Measurements from ENCODE around the gene MPZ.
"Not testable (repeated sequence)": the region's sequence is repeated elsewhere in the genome, so short reads cannot be mapped to it uniquely, and the experiment has no call there.

MPZ gene

GRCh38 chr1:161342177-161342576, 32.4 kb upstream of the MPZ start:
- no peak for DNase-seq (ENCODE audit: low spot score)
- POLR2A ChIA-PET (ENCODE audit: low non-redundant PET) = no interaction called here
- CTCF ChIA-PET = interaction anchor here (0.6 to 1.3 kb wide), 3 partner anchors 44 to 149 kb away, joined by 3 read pairs; no protein-coding TSS in a partner anchor
- no peak for TF ChIP-seq CTCF (conservative IDR thresholded peaks at IDR 0.05; ENCODE audit: low read depth)
- no peak overlapping the region for H3K27ac ChIP-seq

- CTCF ChIA-PET = interaction anchor here (0.7 kb wide), 1 partner anchor 17 kb away, joined by 3 read pairs; no protein-coding TSS in a partner anchor
- DNase-seq (ENCODE audit: low spot score) = no peak
- no peak for TF ChIP-seq CTCF (conservative IDR thresholded peaks at IDR 0.05; ENCODE audit: low read depth)
- POLR2A ChIA-PET (ENCODE audit: low non-redundant PET) = interaction anchor here (0.7 kb wide), 1 partner anchor 8 kb away, joined by 3 read pairs; no protein-coding TSS in a partner anchor
- H3K27ac ChIP-seq = no peak overlapping the region
These were observed 26.0 kb upstream of the MPZ start for GRCh38 chr1:161335796-161336195.

GRCh38 chr1:161333166-161333565, 23.4 kb upstream of the MPZ start:
- no peak for TF ChIP-seq CTCF (conservative IDR thresholded peaks at IDR 0.05; ENCODE audit: low read depth)
- no peak for DNase-seq (ENCODE audit: low spot score)
- ChIA-PET POLR2A (ENCODE audit: low non-redundant PET) (interaction anchor here (0.6 kb wide), 1 partner anchor 11 kb away, joined by 4 read pairs; no protein-coding TSS in a partner anchor), CTCF (no interaction called here)
- no peak overlapping the region for H3K27ac ChIP-seq

GRCh38 chr1:161330346-161330745, 20.6 kb upstream of the MPZ start:
- TF ChIP-seq CTCF (conservative IDR thresholded peaks at IDR 0.05; ENCODE audit: low read depth) = no peak
- ChIA-PET POLR2A (ENCODE audit: low non-redundant PET) (interaction anchor here (0.7 kb wide), 1 partner anchor 17 kb away, joined by 10 read pairs; no protein-coding TSS in a partner anchor), CTCF (no interaction called here)
- no peak for DNase-seq (ENCODE audit: low spot score)
- H3K27ac ChIP-seq = no peak overlapping the region

- H3K27ac ChIP-seq = no peak overlapping the region
- no peak for DNase-seq (ENCODE audit: low spot score)
- ChIA-PET POLR2A (ENCODE audit: low non-redundant PET) (no interaction called here), CTCF (interaction anchor here (0.6 to 0.7 kb wide), 2 partner anchors 602 to 974 kb away, joined by 4 to 5 read pairs; no protein-coding TSS in a partner anchor)
- TF ChIP-seq CTCF (conservative IDR thresholded peaks at IDR 0.05; ENCODE audit: low read depth) = no peak
These were observed 14.3 kb upstream of the MPZ start for GRCh38 chr1:161324020-161324419.

- DNase-seq (ENCODE audit: low spot score); H3K27ac ChIP-seq; CTCF ChIA-PET; POLR2A ChIA-PET (ENCODE audit: low non-redundant PET): not testable (repeated sequence)
These were observed 6.3 kb upstream of the MPZ start for GRCh38 chr1:161315841-161316674.
